ENCODE data around the gene ZNF432.
"Not testable (repeated sequence)": the region's sequence is repeated elsewhere in the genome, so short reads cannot be mapped to it uniquely, and the experiment has no call there.

ZNF432 gene

DNA sequence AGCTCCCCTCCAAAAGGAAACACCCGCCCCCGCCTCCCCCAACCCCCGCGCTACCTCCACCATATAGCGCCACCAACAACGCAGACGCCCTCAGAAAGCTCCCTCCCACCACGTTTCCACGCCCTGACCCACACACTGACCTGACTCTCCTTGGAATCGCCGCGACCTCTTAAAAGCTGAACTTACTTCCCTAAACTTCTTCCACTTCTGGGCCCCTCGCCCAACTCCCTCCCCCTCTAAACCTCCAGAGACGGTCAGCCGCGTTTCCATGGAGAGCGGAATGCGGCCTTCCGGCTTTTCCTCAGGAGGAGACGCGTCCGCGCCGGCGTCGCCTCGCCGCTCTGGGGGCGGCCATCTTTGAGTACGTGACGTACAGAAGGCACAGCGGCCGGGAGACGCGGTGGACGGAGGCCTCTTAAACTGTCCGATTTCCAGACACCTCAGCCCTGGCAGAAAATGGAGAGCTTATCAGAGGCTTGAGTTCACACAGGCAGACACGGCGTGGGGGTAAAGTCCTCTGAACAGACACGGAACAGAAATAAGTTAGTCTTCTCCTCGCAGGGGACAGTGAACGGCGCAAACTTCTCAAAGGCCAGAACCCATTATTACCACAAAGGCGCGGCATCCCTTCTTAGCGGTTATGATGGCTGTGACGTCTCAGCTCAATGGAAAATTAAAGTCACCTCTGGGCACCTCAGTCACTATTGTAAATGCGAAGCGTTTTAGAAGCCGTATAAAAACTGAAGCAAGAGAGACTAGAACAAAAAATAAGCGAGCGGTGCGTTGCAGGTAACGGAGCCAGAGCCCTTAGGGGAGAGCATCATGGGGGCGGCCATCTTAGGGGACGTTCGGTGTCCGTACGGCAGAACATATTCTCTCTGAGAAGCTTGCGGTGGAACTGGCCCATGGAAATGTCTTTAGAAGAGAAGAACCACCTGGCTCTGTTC is at the start of gene ZNF432:
Gene ZNF432 (minus strand): TSS at position 284 of the 947 bp plus-strand sequence. CDS start 1,970 bp downstream, outside the sequence.
- in situ Hi-C loops (cut with MboI; ENCODE audit: low sequenced_read_pairs) = no loop called here

DNA sequence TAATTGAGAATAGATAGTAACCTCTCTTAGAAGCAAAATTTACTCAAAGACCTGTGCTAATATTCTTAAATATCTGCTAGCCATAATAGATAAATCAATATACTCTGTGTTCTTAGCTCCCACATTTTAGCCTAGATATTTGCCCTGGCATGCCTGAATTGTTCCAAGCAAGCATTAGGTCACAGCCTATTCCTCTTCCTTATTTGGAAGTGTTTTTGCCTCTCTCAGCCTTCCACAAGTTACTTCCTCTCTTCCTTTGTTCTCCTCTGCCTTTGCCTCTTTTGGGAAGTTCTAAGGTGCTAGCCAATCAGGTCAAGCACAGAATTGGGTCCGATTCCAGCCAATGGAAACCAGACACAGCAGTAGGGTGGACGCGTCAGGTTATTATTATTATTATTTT is 47.8 kb upstream of the ZNF432 start:
- in situ Hi-C loops (cut with MboI; ENCODE audit: low sequenced_read_pairs) = not testable (repeated sequence)

GRCh38 chr19:52095172-52096014 is 46.8 kb upstream of the ZNF432 start, which contains the start of gene ZNF841:
ZNF841 (minus strand) TSS chr19:52095765; CDS start chr19:52084801, 10,964 bp downstream.
- in situ Hi-C loops (cut with MboI; ENCODE audit: low sequenced_read_pairs) = no loop called here

- in situ Hi-C loops (cut with MboI; ENCODE audit: low sequenced_read_pairs) = no loop called here
Measured at GRCh38 chr19:52094526-52095130, 46.0 kb upstream of the ZNF432 start.

GRCh38 chr19:52086481-52086880 is 37.8 kb upstream of the ZNF432 start:
- in situ Hi-C loops (cut with MboI; ENCODE audit: low sequenced_read_pairs) = no loop called here

GRCh38 chr19:52070496-52070895 is 21.9 kb upstream of the ZNF432 start:
- in situ Hi-C loops (cut with MboI; ENCODE audit: low sequenced_read_pairs) = no loop called here

GRCh38 chr19:52069653-52070052 is 21.0 kb upstream of the ZNF432 start:
- in situ Hi-C loops (cut with MboI; ENCODE audit: low sequenced_read_pairs) = no loop called here

DNA sequence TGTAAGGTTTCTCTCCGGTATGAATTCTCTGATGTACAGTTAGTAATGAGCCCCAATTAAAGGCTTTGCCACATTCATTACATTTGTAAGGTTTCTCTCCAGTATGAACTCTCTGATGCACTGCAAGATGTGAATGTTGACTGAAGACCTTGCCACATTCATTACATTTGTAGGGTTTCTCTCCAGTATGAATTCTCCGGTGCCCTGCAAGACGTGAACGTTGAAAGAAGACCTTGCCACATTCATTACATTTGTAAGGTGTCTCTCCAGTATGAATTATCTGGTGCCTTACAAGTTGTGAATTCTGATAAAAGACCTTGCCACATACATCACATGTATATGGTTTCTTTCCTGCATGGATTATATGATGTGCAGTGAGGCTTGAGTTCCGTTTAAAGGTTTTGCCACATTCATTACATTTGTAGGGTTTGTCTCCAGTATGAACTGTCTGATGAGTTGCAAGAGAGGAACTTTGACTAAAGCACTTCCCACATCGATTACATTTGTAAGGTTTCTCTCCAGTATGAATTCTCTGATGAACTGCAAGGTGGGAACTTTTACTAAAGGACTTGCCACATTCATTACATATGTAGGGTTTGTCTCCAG is 17.7 kb upstream of the ZNF432 start:
- in situ Hi-C loops (cut with MboI; ENCODE audit: low sequenced_read_pairs) = no loop called here

- in situ Hi-C loops (cut with MboI; ENCODE audit: low sequenced_read_pairs) = no loop called here
Measured at GRCh38 chr19:52065399-52065798, 16.8 kb upstream of the ZNF432 start.

- in situ Hi-C loops (cut with MboI; ENCODE audit: low sequenced_read_pairs) = not testable (repeated sequence)
Measured at GRCh38 chr19:52056480-52056879, 7.8 kb upstream of the ZNF432 start.

- in situ Hi-C loops (cut with MboI; ENCODE audit: low sequenced_read_pairs) = not testable (repeated sequence)
Measured at GRCh38 chr19:52051736-52052135, 3.1 kb upstream of the ZNF432 start.

DNA sequence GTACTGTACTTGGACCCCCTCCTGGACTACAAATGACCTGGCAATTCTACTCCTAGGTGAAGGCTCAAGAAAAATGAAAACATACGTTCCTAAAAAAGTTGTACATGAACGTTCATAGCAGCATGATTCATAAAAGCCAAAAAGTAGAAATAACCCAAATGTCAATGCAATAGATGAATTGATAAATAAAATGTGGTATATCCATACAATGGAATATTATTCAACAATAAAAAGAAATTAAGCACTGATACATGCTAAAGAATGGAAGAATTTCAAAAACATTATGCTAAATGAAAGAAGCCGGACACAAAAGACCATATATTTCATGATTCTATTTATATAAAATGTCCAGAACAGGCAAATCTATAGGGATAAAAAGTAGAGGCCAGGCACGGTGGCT is 9.5 kb downstream of the ZNF432 start:
- in situ Hi-C loops (cut with MboI; ENCODE audit: low sequenced_read_pairs) = no loop called here

DNA sequence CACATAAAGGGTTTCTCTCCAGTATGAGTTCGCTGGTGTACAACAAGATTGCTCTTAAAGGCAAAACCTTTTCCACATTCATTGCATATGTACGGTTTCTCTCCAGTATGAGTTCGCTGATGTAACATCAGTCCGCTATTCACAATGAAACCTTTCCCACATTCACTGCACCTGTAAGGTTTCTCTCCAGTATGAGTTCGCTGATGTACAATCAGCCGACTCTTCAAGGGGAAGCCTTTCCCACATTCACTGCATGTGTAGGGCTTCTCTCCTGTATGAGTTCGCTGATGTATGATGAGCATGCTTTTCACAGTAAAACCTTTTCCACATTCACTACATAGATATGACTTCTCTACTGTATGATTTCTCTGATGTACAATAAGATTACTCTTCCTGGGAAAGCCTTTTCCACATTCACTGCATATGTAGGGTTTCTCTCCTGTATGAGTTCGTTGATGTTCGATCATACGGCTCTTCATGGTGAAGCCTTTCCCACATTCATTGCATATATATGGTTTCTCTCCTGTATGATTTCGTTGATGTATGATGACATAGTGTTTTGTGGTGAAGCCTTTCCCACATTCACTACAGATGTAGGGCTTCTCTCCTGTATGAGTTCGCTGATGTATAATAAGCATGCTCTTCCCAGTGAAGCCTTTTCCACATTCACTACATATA is 14.4 kb downstream of the ZNF432 start:
- in situ Hi-C loops (cut with MboI; ENCODE audit: low sequenced_read_pairs) = no loop called here

- in situ Hi-C loops (cut with MboI; ENCODE audit: low sequenced_read_pairs) = no loop called here
Measured at GRCh38 chr19:52028780-52029123, 19.9 kb downstream of the ZNF432 start.

DNA sequence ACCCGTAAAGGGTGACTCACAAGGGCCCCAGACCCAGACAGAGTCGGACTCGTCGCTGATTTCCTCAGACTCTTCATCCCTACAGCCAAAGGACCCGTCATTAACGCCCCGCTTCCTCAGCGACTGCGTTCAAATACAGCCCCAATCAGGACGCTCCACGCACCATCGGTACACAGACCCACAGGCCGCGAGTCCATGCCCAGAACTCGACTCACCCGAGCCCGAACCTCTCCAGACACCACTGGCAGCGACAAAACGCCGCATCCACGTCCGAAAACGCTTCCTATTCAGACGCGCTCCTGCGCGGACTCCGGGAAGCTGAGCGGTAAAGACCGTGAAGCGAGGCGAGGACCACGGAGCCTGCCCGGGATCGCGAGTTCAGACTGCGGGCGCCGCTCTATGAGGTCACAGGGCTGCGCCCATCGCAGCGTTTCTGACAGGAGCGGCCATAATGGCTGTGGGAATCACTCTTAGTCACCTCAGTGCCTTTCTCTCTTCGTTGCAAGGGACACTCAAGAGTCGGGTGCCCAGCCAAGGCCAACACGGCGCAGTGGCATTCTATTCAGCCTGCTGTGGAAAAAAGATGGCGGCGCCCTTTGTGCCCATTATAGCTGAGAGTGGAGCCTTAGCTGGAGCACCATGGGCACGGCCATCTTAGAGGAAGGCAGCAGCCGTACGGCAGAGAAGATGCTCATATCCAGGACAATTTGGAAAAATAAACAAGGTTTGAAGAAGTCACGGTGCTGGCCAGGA is 20.4 kb downstream of the ZNF432 start, which contains the start of gene ZNF614:
Gene ZNF614 (minus strand): TSS at position 353 of the 753 bp plus-strand sequence. CDS start 2,634 bp downstream, outside the sequence.
- in situ Hi-C loops (cut with MboI; ENCODE audit: low sequenced_read_pairs) = no loop called here

GRCh38 chr19:52026255-52026990 is 22.2 kb downstream of the ZNF432 start:
- in situ Hi-C loops (cut with MboI; ENCODE audit: low sequenced_read_pairs) = not testable (repeated sequence)

DNA sequence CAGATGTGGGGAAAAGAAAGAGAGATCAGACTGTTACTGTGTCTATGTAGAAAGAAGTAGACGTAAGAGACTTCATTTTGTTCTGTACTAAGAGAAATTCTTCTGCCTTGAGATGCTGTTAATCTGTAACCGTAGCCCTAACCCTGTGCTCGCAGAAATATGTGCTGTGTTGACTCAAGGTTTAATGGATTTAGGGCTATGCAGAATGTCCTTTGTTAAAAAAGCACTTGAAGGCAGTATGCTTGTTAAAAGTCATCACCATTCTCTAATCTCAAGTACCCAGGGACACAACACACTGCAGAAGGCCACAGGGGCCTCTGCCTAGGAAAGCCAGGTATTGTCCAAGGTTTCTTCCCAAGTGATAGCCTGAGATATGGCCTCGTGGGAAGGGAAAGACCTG is 24.2 kb downstream of the ZNF432 start:
- in situ Hi-C loops (cut with MboI; ENCODE audit: low sequenced_read_pairs) = not testable (repeated sequence)

DNA sequence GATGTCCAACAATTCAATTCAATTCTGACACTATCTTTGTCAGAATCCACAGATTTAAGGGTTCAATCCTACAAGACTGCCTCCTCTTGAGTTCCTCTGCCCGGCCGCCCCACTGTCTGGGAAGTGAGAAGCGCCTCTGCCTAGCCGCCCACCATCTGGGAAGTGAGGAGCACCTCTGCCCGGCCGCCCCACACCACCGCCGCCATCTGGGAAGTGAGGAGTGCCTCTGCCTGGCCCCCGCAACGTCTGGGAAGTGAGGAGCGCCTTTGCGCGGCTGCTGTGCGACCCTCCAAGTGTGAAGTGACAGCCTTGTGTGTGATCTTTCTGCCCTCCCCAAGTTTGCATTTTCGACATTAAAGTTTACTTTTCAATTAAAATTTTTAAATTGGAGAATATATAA is 26.4 kb downstream of the ZNF432 start:
- in situ Hi-C loops (cut with MboI; ENCODE audit: low sequenced_read_pairs) = no loop called here

DNA sequence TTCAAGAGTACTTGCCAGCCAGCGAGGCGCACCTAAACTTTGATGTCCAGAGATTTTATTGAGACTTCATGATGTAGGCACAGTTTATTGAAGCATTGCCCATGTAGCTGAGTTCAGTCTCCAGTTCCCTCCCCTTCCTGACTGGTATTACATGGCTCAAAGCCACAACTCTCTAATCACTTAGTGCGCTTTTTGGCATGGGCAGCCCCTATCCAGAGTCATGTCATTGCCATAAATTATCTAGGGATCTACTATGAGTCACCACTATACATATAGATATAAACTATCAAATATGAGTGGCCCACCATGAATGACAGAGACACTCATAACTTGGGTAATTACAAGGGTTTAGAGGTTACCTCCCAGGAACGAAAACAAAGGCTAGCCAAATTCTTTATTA is 28.1 kb downstream of the ZNF432 start:
- in situ Hi-C loops (cut with MboI; ENCODE audit: low sequenced_read_pairs) = no loop called here
